Dermis microvascular lymphatic vessel endothelial cell (primary cell): ENCODE results near the gene C7orf25. TPM values are rescaled to one million over a fixed set of nuclear protein-coding genes. Genes with fewer than 3 reads are reported as not detected.
A peak's percentile ranks its signal among the peaks of the same experiment; 100 is the strongest.

Experiments used
- DNase-seq, 2 donors: peaks; one replicate each; pipeline versions ENCODE4 v3.0.0 to v3.0.0-alpha.2; 2010; ENCODE audit warnings: low read depth in 2 of 2
- total RNA-seq: library from RNA; depleted of rRNA; stranded (reverse); fragments of >200 nt; gene quantifications from 2 replicates; pipeline ENCODE4 v1.2.1, GENCODE V29; 2014

Gene C7orf25
- total RNA-seq, result 2.6 and 4.4 TPM in 2 replicates

DNA sequence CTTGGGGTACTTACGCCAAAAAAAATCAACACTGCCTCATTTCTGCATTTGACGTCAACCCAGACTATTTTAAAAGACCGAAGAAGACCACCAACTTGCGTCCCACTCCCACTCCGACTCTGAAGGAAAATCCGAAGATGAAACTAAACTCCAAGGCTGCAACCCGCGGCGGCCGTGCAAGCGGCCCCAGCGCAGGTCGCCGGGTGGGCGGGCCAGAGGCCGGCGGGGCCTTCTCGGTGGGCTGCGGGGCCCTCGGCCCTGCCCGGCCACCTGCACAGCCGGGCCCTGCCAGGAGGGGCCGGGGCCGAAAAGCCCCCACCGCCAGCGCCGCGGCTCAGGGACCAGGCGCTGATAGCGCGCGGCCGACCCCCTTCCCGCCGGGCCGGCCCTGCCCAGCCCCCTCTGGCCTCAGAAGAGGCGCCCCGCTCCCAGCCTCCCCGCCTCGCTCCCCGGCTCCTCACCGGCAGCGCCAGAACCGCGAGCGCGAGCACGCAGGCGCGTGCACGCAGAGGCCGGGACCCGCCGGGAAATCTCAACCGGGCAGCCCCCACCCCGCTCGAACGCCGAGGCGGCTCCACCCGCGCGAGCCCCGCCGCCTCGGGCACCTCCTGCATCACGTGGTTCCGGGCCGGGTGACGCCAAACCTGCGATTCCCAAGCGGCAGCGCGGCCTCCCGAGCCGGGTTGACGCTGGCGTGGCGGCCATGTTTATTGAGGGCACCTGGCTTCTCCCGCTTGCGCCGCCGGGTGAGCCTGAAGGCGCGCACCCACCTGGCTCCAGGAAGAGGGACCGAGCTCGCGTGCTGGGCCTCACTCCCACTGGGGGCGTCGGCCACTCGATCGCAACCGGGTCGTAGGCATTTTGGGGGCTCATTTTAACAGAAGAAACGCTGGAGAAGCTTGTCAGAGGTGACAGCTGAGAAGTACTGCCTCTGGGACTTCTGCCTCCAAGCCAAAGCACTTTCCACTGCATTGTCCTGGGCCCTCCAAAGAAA is at the start of gene C7orf25:
TSS of gene C7orf25 (minus strand) at position 617 of the 994 bp plus-strand sequence. CDS start 1,170 bp downstream, outside the sequence.
- peak; percentile 83 to 96 for DNase-seq

- DNase-seq, result no peak
Observed at GRCh38 chr7:42961170-42961569, 49.3 kb upstream of the C7orf25 start.

GRCh38 chr7:42960762-42961161 is 48.9 kb upstream of the C7orf25 start:
- DNase-seq, result no peak

- DNase-seq, result no peak
Observed at GRCh38 chr7:42959549-42959948, 47.7 kb upstream of the C7orf25 start.

- DNase-seq, result no peak
Observed at GRCh38 chr7:42956062-42956461, 44.2 kb upstream of the C7orf25 start.

GRCh38 chr7:42953994-42954393 is 42.1 kb upstream of the C7orf25 start:
- DNase-seq, result no peak

DNA sequence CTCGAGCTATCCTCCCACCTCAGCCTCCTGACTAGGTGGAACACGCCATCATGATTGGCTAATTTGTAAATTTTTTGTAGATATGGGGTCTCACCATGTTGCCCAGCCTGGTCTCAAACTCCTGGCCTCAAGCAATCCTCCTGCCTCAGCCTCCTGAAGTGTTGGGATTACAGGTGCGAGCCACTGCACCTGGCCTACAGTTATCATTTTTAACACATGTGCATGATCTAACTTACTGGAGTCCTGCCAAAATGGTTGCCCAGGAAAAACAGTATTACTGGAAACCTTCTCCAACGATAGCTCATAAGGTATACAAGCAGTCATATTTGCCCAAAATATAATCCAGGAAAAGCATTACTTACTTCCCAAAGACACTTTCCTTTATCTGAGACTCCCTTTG is 40.5 kb upstream of the C7orf25 start:
- DNase-seq, result no peak

DNA sequence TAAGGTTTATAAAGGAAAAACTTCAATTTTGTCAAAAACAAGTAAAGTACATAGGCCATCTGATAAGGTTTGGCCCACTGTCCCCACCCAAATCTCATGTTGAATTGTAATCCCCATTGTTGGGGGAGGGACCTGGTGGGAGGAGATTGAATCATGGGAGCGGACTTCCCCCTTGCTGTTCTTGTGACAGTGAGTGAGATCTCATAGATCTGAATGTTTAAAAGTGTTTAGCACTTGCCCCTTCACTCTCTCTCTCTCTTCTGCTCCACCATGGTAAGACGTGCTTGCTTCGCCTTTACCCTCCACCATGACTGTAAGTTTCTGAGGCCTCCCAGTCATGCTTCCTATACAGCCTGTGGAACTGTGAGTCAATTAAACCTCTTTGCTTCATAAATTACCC is 38.5 kb upstream of the C7orf25 start:
- no peak for DNase-seq

DNA sequence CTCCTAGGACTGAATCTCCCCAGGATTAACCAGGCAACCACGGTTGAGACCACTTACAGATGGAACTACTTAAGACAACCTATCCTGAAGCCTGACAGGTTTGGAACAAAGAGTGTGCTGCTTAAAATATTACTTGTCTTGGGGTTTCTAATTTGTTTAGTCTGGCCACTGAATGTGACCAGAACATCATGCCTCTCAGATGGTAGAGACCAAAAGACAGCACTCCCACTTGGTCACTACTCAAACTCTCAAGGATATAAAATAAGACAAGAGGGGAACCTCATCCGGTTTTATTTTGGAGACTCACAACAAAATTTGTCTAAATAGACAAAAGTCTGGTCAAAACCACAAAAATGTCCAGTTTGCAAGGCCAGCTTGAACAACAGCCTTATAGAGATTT is 35.7 kb upstream of the C7orf25 start:
- no peak for DNase-seq

- DNase-seq, result no peak
Observed at GRCh38 chr7:42946627-42946950, 34.7 kb upstream of the C7orf25 start.

GRCh38 chr7:42945821-42946626 is 34.2 kb upstream of the C7orf25 start:
- no peak for DNase-seq

GRCh38 chr7:42940985-42941847 is 29.3 kb upstream of the C7orf25 start:
- DNase-seq, result peak; percentile 48 to 76

DNA sequence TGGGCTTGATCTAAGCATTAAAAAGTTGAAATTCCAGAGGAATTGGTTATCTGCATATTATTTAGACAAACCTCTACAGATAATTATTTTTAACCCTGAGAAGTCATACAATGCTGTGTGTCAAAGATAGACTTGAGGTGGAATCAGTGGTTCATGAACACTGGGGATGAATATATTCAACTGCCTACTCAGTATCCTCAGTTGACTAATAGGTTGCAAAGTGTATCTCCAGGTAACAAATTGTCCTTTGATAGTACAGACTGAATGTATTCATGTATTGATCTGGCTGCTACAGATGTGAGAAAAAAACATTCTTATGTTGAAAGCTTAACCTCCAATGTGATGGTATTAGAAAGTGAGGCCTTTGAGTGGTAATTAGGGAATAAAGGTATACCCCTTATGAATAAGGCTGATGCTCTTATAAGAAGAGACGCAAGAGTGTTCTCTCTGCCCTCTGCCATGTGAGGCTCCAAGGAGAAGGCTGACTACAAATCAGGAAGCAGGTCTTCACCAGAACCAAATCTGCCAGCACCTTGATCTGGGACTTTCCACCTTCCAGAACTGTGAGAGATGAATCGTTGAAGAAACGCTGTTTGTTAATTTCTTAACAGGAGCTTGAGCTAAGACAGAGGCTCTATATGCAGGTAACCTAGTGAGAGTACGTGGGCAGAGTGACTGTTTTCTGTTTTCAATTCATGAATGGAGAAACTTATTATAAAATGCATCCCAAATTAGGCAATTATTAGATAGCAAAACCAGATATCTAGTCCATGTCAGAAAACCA is 27.8 kb upstream of the C7orf25 start:
- no peak for DNase-seq

DNA sequence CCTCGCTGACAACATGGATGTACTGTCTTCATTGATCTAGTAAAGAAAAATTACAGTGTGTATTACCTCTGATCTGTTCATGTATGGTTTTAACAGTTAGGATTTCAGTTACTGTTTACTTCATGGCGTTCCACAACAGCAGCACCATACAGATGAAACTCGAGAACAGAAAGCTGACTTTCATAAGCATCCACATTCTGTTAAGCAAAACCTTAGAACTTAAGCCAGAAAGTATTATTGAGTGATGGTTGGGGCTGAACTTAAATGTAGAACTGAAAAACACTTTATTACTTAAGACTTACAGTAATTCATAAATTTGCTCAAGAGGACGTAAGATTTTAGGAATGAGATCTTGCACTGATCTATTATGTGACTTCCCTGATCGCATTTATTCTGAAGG is 24.0 kb upstream of the C7orf25 start:
- no peak for DNase-seq

DNA sequence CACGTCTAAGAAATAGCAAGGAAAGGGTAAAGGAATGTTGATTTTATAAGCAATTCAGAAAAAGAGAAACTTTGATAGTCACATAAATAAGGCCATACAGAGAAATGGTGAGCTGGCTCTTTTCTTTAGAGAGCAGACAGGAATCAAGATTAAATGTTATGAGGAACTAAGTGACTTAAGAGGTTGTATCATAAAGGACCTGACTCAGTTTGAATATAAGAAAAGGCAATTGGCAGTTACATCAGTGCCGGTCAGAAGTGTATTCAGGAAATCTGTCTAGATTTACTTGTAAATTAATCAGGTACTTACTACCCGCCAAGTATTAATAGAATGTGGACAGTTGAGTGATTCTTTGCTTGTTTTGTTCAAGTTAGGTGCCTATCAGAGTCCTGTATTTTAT is 22.4 kb upstream of the C7orf25 start:
- DNase-seq, result no peak

DNA sequence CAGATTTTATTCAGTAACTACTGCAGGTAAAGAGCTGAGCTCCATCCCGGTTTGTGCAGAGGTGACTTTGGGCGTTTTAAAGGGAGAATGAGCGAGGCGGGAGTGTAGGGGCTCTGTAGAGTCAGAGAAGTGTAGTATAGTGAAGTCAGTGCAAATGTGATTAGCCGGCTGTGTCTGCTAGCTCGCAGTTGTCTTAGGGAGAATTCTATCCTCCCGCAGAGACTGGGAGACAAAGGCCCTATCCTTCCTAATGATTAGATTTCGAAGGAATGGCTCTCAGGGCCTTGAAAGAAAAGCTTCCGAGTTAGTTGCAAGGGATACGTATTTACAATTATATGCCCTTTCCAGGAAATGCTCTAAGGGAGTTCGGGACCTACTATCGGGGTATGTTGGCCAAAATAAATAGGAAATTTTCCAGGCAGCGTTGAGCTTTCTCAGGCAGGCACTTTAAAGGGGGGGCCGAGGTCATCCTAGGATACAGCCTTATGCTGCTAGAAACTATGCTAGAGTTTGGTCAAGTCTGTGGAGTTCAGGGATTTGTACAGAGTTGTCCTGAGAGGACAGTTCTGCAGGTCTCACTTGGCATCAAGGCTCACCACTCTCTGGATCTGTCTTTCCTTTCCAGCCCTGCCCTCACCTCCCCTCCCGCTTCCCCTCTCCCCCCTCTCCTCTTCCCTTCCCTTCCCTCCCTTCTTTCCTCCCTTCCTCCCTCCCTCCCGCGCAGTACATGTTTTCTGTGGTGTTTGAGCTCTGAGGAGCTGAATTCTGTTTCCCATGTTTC is 21.1 kb upstream of the C7orf25 start:
- peak in 1 of 2 donors; percentile 57 for DNase-seq

GRCh38 chr7:42931834-42932651 is 20.2 kb upstream of the C7orf25 start, which contains the start of the genes MRPL32 and PSMA2:
Gene MRPL32 (plus strand): TSS chr7:42932376. CDS start chr7:42932387, 11 bp downstream.
Gene PSMA2 (minus strand): TSS chr7:42932174. CDS start chr7:42932158, 16 bp downstream.
- DNase-seq, result peak; percentile 95 to 98

GRCh38 chr7:42931447-42931833 is 19.6 kb upstream of the C7orf25 start:
- no peak for DNase-seq

- DNase-seq, result no peak
Observed at GRCh38 chr7:42930889-42931288, 19.0 kb upstream of the C7orf25 start.
